ENCODE results near the gene DYNC2I2. TPM values are rescaled to one million over a fixed set of nuclear protein-coding genes. Genes with fewer than 3 reads are reported as not detected.

DYNC2I2 gene
- total RNA-seq, 1 donor from 2014 or later = 31.8 TPM

Other genes starting within 250 kb of the DYNC2I2 start
- gene CERCAM, start 236.0 kb downstream of the DYNC2I2 start, total RNA-seq = 33.4 TPM
- 15.7 TPM for gene ODF2, start 200.8 kb downstream of the DYNC2I2 start, total RNA-seq
- gene GLE1, start 152.1 kb downstream of the DYNC2I2 start, total RNA-seq = 16.7 TPM
- gene SPTAN1, start 104.3 kb downstream of the DYNC2I2 start, total RNA-seq = 368 TPM
- gene SET, start 32.4 kb upstream of the DYNC2I2 start, total RNA-seq = 336 TPM
- gene PKN3, start 45.7 kb upstream of the DYNC2I2 start, total RNA-seq = 2.1 TPM
- 2.6 TPM for gene ZDHHC12, start 67.3 kb upstream of the DYNC2I2 start, total RNA-seq
- 14.6 TPM for gene ZER1, start 115.1 kb upstream of the DYNC2I2 start, total RNA-seq
- gene TBC1D13, start 130.4 kb upstream of the DYNC2I2 start, total RNA-seq = 9.4 TPM
- 19.3 TPM for gene ENDOG, start 161.7 kb upstream of the DYNC2I2 start, total RNA-seq
- gene SPOUT1, start 172.9 kb upstream of the DYNC2I2 start, total RNA-seq = 11.0 TPM
- 2.1 TPM for gene KYAT1, start 225.1 kb upstream of the DYNC2I2 start, total RNA-seq
- 9.9 TPM for gene LRRC8A, start 225.3 kb upstream of the DYNC2I2 start, total RNA-seq